Mucosa of rectum (tissue), 2 donors: Measurements from ENCODE around the gene ASCC3.

Source experiments
- H3K27ac ChIP-seq, 2 donors: one replicate each; pipeline ENCODE4 v1.7.0; 2013; ENCODE audit warnings: inconsistent platforms in 2 of 2, low read depth in 2 of 2, low read length in 2 of 2
- H3K27me3 ChIP-seq, 2 donors: one replicate each; pipeline ENCODE4 v1.7.0; 2013; ENCODE audit warnings: low read length in 2 of 2; ENCODE audit not compliant: control insufficient read depth in 2 of 2, insufficient read depth in 2 of 2
- H3K36me3 ChIP-seq, 2 donors: one replicate each; pipeline ENCODE4 v1.7.0; 2013; ENCODE audit warnings: low read length in 2 of 2; ENCODE audit not compliant: control insufficient read depth in 2 of 2, insufficient read depth in 2 of 2
- H3K4me1 ChIP-seq, 2 donors: one replicate each; pipeline ENCODE4 v1.7.0; 2013; ENCODE audit warnings: low read length in 2 of 2, mild to moderate bottlenecking in 1 of 2; ENCODE audit not compliant: control insufficient read depth in 2 of 2, insufficient read depth in 2 of 2
- H3K4me3 ChIP-seq, 2 donors: one replicate each; pipeline ENCODE4 v1.7.0; 2013; ENCODE audit warnings: low read length in 2 of 2
- H3K9ac ChIP-seq, 2 donors: one replicate each; pipeline ENCODE4 v1.7.0; 2013; ENCODE audit warnings: low read length in 2 of 2, low read depth in 1 of 2, mild to moderate bottlenecking in 1 of 2
- H3K9me3 ChIP-seq, 2 donors: one replicate each; pipeline ENCODE4 v1.7.0; 2013; ENCODE audit warnings: low read length in 2 of 2; ENCODE audit not compliant: control insufficient read depth in 2 of 2
- donor health status: healthy.
- donor health status: Normal muscosa, but diverticular disease.

ASCC3 gene

GRCh38 chr6:100704961-100705360 is 176.2 kb downstream of the ASCC3 start:
- H3K9ac ChIP-seq: no peak overlapping the region
- H3K4me1 ChIP-seq: no peaks in the 10 kb centered on the region
- peaks cover 0 to 1% of the 10 kb centered on the region in 2 donors for H3K36me3 ChIP-seq
- H3K27ac ChIP-seq: no peak overlapping the region
- no peaks in the 10 kb centered on the region for H3K27me3 ChIP-seq
- H3K9me3 ChIP-seq: no peaks in the 10 kb centered on the region
- no peak overlapping the region for H3K4me3 ChIP-seq

GRCh38 chr6:100701728-100702127 is 179.4 kb downstream of the ASCC3 start:
- Histone ChIP-seq H3K9me3 (no peaks in the 10 kb centered on the region), H3K4me3 (no peak overlapping the region), H3K27me3 (no peaks in the 10 kb centered on the region), H3K36me3 (peaks cover 2 to 3% of the 10 kb centered on the region in 2 donors), H3K9ac (no peak overlapping the region), H3K27ac (no peak overlapping the region), H3K4me1 (no peaks in the 10 kb centered on the region)

- H3K9ac ChIP-seq: no peak overlapping the region
- peaks cover 2 to 3% of the 10 kb centered on the region in 2 donors for H3K36me3 ChIP-seq
- H3K27ac ChIP-seq: no peak overlapping the region
- no peaks in the 10 kb centered on the region for H3K4me1 ChIP-seq
- H3K27me3 ChIP-seq: no peaks in the 10 kb centered on the region
- no peaks in the 10 kb centered on the region for H3K9me3 ChIP-seq
- no peak overlapping the region for H3K4me3 ChIP-seq
These were observed 181.1 kb downstream of the ASCC3 start for GRCh38 chr6:100700009-100700408.

- Histone ChIP-seq H3K9me3 (no peaks in the 10 kb centered on the region), H3K4me1 (no peaks in the 10 kb centered on the region), H3K4me3 (no peak overlapping the region), H3K27me3 (no peaks in the 10 kb centered on the region), H3K9ac (no peak overlapping the region), H3K27ac (no peak overlapping the region), H3K36me3 (peaks cover 2 to 3% of the 10 kb centered on the region in 2 donors)
These were observed 185.7 kb downstream of the ASCC3 start for GRCh38 chr6:100695445-100695844.

GRCh38 chr6:100693249-100693927 is 187.7 kb downstream of the ASCC3 start:
- H3K4me3 ChIP-seq: no peak overlapping the region
- no peaks in the 10 kb centered on the region for H3K4me1 ChIP-seq
- H3K27ac ChIP-seq: no peak overlapping the region
- H3K27me3 ChIP-seq: no peaks in the 10 kb centered on the region
- no peak overlapping the region for H3K9ac ChIP-seq
- no peaks in the 10 kb centered on the region for H3K9me3 ChIP-seq
- H3K36me3 ChIP-seq: no peaks in the 10 kb centered on the region

GRCh38 chr6:100691972-100692371 is 189.2 kb downstream of the ASCC3 start:
- Histone ChIP-seq H3K4me3 (no peak overlapping the region), H3K27ac (no peak overlapping the region), H3K4me1 (no peaks in the 10 kb centered on the region), H3K36me3 (no peaks in the 10 kb centered on the region), H3K9me3 (no peaks in the 10 kb centered on the region), H3K27me3 (no peaks in the 10 kb centered on the region), H3K9ac (no peak overlapping the region)

- no peaks in the 10 kb centered on the region for H3K4me1 ChIP-seq
- H3K36me3 ChIP-seq: no peaks in the 10 kb centered on the region
- no peak overlapping the region for H3K27ac ChIP-seq
- no peak overlapping the region for H3K9ac ChIP-seq
- H3K9me3 ChIP-seq: no peaks in the 10 kb centered on the region
- no peaks in the 10 kb centered on the region for H3K27me3 ChIP-seq
- no peak overlapping the region for H3K4me3 ChIP-seq
These were observed 194.9 kb downstream of the ASCC3 start for GRCh38 chr6:100686216-100686615.

- no peak overlapping the region for H3K27ac ChIP-seq
- no peaks in the 10 kb centered on the region for H3K36me3 ChIP-seq
- H3K9me3 ChIP-seq: no peaks in the 10 kb centered on the region
- no peaks in the 10 kb centered on the region for H3K4me1 ChIP-seq
- no peaks in the 10 kb centered on the region for H3K27me3 ChIP-seq
- H3K9ac ChIP-seq: no peak overlapping the region
- H3K4me3 ChIP-seq: no peak overlapping the region
These were observed 195.4 kb downstream of the ASCC3 start for GRCh38 chr6:100685747-100686146.

- Histone ChIP-seq H3K4me1 (no peaks in the 10 kb centered on the region), H3K27ac (no peak overlapping the region), H3K27me3 (no peaks in the 10 kb centered on the region), H3K36me3 (peaks cover 0 to 2% of the 10 kb centered on the region in 2 donors), H3K4me3 (no peak overlapping the region), H3K9ac (no peak overlapping the region), H3K9me3 (no peaks in the 10 kb centered on the region)
These were observed 201.0 kb downstream of the ASCC3 start for GRCh38 chr6:100680163-100680562.

GRCh38 chr6:100678027-100678426 is 203.1 kb downstream of the ASCC3 start:
- Histone ChIP-seq H3K4me1 (no peaks in the 10 kb centered on the region), H3K27me3 (no peaks in the 10 kb centered on the region), H3K9ac (no peak overlapping the region), H3K9me3 (no peaks in the 10 kb centered on the region), H3K36me3 (peaks cover 0 to 2% of the 10 kb centered on the region in 2 donors), H3K4me3 (no peak overlapping the region), H3K27ac (no peak overlapping the region)
